ENCODE measurements around the gene FN3K. TPM values are rescaled to one million over a fixed set of nuclear protein-coding genes. Genes with fewer than 3 reads are reported as not detected.

The FN3K gene
- total and polyA plus RNA-seq, 2 of the 13 experiments (the other 11 are each of a cell fraction or from before 2014, with no cell fraction given), result 3.5 to 12.2 TPM

DNA sequence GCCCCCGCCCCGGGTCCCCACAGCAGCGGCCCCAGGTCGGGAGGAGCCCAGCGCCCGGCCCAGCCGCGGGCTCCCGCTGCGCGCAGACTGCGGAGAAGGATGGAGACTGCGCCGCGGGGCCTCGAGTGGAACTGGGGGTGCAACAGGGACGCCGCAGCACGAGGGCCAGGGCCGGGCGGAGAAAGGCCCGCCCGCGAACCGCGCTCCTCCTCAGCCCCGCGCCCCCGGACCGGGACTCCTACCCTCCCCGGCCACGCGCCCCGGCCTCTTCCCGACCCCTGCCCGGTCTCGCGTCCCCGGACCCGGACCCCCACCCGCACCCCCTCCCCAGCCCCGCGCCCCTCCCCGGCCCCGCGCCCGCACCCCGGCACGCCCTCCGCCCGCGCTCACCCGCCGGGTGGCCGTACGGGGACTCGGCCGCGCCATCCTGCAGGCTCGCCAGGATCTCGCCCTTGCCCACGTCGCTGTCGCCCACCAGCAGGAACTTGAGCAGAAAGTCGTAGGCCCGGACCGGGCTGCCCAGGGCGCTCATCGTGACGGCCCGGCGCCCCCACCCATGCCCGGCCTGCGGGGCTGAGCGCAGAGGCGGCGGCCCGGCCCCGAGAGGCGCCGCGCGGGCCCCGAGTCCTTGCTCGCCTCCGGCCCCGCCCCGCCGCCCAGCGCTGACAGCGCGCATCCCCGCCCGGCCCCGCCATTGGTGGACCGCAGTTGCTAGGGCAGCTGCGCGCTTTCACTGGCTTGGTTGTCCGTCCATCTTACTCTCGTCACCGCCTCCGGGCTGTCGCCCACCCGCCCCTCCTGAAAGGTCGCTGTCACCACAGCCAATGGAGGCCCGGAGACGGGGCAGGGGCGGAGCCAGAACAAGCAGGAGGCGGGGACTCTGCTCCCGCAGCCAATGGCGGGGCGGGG, 37.1 kb upstream of the FN3K start, which contains the start of gene RAB40B (continued):
- TF ChIP-seq, protein P1, sequence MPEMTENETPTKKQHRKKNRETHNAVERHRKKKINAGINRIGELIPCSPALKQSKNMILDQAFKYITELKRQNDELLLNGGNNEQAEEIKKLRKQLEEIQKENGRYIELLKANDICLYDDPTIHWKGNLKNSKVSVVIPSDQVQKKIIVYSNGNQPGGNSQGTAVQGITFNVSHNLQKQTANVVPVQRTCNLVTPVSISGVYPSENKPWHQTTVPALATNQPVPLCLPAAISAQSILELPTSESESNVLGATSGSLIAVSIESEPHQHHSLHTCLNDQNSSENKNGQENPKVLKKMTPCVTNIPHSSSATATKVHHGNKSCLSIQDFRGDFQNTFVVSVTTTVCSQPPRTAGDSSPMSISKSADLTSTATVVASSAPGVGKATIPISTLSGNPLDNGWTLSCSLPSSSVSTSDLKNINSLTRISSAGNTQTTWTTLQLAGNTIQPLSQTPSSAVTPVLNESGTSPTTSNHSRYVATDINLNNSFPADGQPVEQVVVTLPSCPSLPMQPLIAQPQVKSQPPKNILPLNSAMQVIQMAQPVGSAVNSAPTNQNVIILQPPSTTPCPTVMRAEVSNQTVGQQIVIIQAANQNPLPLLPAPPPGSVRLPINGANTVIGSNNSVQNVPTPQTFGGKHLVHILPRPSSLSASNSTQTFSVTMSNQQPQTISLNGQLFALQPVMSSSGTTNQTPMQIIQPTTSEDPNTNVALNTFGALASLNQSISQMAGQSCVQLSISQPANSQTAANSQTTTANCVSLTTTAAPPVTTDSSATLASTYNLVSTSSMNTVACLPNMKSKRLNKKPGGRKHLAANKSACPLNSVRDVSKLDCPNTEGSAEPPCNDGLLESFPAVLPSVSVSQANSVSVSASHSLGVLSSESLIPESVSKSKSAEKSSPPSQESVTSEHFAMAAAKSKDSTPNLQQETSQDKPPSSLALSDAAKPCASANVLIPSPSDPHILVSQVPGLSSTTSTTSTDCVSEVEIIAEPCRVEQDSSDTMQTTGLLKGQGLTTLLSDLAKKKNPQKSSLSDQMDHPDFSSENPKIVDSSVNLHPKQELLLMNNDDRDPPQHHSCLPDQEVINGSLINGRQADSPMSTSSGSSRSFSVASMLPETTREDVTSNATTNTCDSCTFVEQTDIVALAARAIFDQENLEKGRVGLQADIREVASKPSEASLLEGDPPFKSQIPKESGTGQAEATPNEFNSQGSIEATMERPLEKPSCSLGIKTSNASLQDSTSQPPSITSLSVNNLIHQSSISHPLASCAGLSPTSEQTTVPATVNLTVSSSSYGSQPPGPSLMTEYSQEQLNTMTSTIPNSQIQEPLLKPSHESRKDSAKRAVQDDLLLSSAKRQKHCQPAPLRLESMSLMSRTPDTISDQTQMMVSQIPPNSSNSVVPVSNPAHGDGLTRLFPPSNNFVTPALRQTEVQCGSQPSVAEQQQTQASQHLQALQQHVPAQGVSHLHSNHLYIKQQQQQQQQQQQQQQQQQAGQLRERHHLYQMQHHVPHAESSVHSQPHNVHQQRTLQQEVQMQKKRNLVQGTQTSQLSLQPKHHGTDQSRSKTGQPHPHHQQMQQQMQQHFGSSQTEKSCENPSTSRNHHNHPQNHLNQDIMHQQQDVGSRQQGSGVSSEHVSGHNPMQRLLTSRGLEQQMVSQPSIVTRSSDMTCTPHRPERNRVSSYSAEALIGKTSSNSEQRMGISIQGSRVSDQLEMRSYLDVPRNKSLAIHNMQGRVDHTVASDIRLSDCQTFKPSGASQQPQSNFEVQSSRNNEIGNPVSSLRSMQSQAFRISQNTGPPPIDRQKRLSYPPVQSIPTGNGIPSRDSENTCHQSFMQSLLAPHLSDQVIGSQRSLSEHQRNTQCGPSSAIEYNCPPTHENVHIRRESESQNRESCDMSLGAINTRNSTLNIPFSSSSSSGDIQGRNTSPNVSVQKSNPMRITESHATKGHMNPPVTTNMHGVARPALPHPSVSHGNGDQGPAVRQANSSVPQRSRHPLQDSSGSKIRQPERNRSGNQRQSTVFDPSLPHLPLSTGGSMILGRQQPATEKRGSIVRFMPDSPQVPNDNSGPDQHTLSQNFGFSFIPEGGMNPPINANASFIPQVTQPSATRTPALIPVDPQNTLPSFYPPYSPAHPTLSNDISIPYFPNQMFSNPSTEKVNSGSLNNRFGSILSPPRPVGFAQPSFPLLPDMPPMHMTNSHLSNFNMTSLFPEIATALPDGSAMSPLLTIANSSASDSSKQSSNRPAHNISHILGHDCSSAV (CRISPR knock-in tag; IDR thresholded peaks at IDR 0.05; ENCODE audit: borderline replicate concordance), result no peak
- TF ChIP-seq ZBTB21 (CRISPR knock-in tag; IDR thresholded peaks at IDR 0.05) (no peak), TMF1 (CRISPR knock-in tag; IDR thresholded peaks at IDR 0.05; ENCODE audit: low read depth) (no peak), SMARCC2 (IDR thresholded peaks at IDR 0.05) (no peak), THAP11 (CRISPR knock-in tag; IDR thresholded peaks at IDR 0.05) (peak; percentile 38; the same call in 1 of the 2 replicates), ZNF160 (CRISPR knock-in tag; IDR thresholded peaks at IDR 0.05) (0 out of 2 replicates have a peak, but pooled peaks have one; percentile 12), MEIS2 (CRISPR knock-in tag; IDR thresholded peaks at IDR 0.05) (peak; percentile 52), ELF3 (CRISPR knock-in tag; IDR thresholded peaks at IDR 0.05) (no peak), SAFB2 (CRISPR knock-in tag; IDR thresholded peaks at IDR 0.05; ENCODE audit: borderline replicate concordance, low read depth) (no peak), PLRG1 (conservative IDR thresholded peaks at IDR 0.05) (no peak), POLR2AphosphoS2 (IDR thresholded peaks at IDR 0.05; ENCODE audit: low read depth, low read length) (no peak), YEATS2 (CRISPR knock-in tag; IDR thresholded peaks at IDR 0.05; ENCODE audit: borderline replicate concordance) (0 out of 2 replicates have a peak, but pooled peaks have one; percentile 3), ZNF607 (CRISPR knock-in tag; IDR thresholded peaks at IDR 0.05; ENCODE audit: borderline replicate concordance) (no peak), ZNF430 (CRISPR knock-in tag; IDR thresholded peaks at IDR 0.05) (no peak), SOX5 (CRISPR knock-in tag; IDR thresholded peaks at IDR 0.05; ENCODE audit: borderline replicate concordance) (no peak)
- TF ChIP-seq, protein P2, sequence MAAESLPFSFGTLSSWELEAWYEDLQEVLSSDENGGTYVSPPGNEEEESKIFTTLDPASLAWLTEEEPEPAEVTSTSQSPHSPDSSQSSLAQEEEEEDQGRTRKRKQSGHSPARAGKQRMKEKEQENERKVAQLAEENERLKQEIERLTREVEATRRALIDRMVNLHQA (CRISPR knock-in tag; IDR thresholded peaks at IDR 0.05), result no peak
- TF ChIP-seq, protein P3, sequence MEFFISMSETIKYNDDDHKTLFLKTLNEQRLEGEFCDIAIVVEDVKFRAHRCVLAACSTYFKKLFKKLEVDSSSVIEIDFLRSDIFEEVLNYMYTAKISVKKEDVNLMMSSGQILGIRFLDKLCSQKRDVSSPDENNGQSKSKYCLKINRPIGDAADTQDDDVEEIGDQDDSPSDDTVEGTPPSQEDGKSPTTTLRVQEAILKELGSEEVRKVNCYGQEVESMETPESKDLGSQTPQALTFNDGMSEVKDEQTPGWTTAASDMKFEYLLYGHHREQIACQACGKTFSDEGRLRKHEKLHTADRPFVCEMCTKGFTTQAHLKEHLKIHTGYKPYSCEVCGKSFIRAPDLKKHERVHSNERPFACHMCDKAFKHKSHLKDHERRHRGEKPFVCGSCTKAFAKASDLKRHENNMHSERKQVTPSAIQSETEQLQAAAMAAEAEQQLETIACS (CRISPR knock-in tag; IDR thresholded peaks at IDR 0.05), result no peak; the same call in 1 of the 2 replicates
- TF ChIP-seq, protein P4, sequence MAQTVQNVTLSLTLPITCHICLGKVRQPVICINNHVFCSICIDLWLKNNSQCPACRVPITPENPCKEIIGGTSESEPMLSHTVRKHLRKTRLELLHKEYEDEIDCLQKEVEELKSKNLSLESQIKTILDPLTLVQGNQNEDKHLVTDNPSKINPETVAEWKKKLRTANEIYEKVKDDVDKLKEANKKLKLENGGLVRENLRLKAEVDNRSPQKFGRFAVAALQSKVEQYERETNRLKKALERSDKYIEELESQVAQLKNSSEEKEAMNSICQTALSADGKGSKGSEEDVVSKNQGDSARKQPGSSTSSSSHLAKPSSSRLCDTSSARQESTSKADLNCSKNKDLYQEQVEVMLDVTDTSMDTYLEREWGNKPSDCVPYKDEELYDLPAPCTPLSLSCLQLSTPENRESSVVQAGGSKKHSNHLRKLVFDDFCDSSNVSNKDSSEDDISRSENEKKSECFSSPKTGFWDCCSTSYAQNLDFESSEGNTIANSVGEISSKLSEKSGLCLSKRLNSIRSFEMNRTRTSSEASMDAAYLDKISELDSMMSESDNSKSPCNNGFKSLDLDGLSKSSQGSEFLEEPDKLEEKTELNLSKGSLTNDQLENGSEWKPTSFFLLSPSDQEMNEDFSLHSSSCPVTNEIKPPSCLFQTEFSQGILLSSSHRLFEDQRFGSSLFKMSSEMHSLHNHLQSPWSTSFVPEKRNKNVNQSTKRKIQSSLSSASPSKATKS (CRISPR knock-in tag; IDR thresholded peaks at IDR 0.05), result no peak
